ENCODE results near the gene PHC2. TPM values are rescaled to one million over a fixed set of nuclear protein-coding genes. Genes with fewer than 3 reads are reported as not detected.

The PHC2 gene
- total RNA-seq, 1 experiment from 2014 or later: 176 TPM

- BruUV-seq (replicated peaks): no TSS peak
- intact Hi-C loops (cut with micrococcal nuclease): no loop called here
- CTCF ChIA-PET: interaction anchor here (1.5 kb wide), 1 partner anchor 350 kb away, joined by 3 read pairs; no protein-coding TSS in a partner anchor
Measured at GRCh38 chr1:33477451-33477850, 46.6 kb upstream of the PHC2 start.

More at GRCh38 chr1:33477451-33477850, 46.6 kb upstream of the PHC2 start:
- RAD21 ChIA-PET (ENCODE audit: low non-redundant PET in 1 of 2, low total read pairs in 2 of 2, uncharacterized antibody in 2 of 2, unreplicated experiment in 2 of 2): no interaction called here
- Histone ChIP-seq H3K9ac (ENCODE audit: low read length) (no peak overlapping the region), H3K9me3 (ENCODE audit: control insufficient read depth in 1 of 2, insufficient read depth in 1 of 2, low read depth in 1 of 2, low read length in 2 of 2) (no peaks in the 10 kb centered on the region), H4K20me1 (ENCODE audit: insufficient read depth) (no peaks in the 10 kb centered on the region), H2AFZ (ENCODE audit: low read depth, low read length, poor library complexity, severe bottlenecking) (no peak overlapping the region), H3K4me1 (ENCODE audit: control insufficient read depth in 1 of 2, insufficient read depth in 2 of 2, low read length in 2 of 2) (peaks cover 0 to 10% of the 10 kb centered on the region in 2 experiments; a peak in 2 of 4 replicates), H3K27me3 (ENCODE audit: insufficient read depth, low read length) (no peaks in the 10 kb centered on the region), H3K4me3 (replicated peaks in 1 of 2; ENCODE audit: low read depth in 1 of 2, low read length in 2 of 2) (no peak overlapping the region), H3K9me2 (ENCODE audit: insufficient read depth) (no peaks in the 10 kb centered on the region), H3K4me2 (ENCODE audit: low read length) (no peak overlapping the region), H3K79me2 (ENCODE audit: insufficient read depth, low read length) (peaks cover 8% of the 10 kb centered on the region; the same call in 1 of the 2 replicates), H3K27ac (ENCODE audit: low read depth, low read length) (no peak overlapping the region), H3K36me3 (ENCODE audit: control insufficient read depth in 1 of 2, insufficient read depth in 2 of 2, low read length in 2 of 2) (peaks cover 0 to 3% of the 10 kb centered on the region in 2 experiments; a peak in 1 of 4 replicates)
- POLR2A ChIA-PET: no interaction called here
- ATAC-seq (no peak), DNase-seq (ENCODE audit: low read depth, low spot score) (no peak)
- TF ChIP-seq YY1 (IDR thresholded peaks at IDR 0.05; ENCODE audit: extremely low read depth, insufficient replicate concordance, low read depth, low read length) (no peak), ZBTB33 (IDR thresholded peaks at IDR 0.05; ENCODE audit: extremely low read depth, insufficient replicate concordance, low read length) (no peak), SIN3A (IDR thresholded peaks at IDR 0.05; ENCODE audit: low read depth) (no peak), SRF (IDR thresholded peaks at IDR 0.05; ENCODE audit: low read depth) (no peak), RAD21 (IDR thresholded peaks at IDR 0.05; ENCODE audit: low read depth) (no peak), POLR2AphosphoS5 (IDR thresholded peaks at IDR 0.05; ENCODE audit: low read depth, low read length) (no peak), JUND (IDR thresholded peaks at IDR 0.05) (no peak), EZH2phosphoT487 (IDR thresholded peaks at IDR 0.05; ENCODE audit: borderline replicate concordance) (no peak), TCF7L2 (IDR thresholded peaks at IDR 0.05; ENCODE audit: borderline replicate concordance, extremely low read depth, insufficient read depth, insufficient read length) (no peak), ATF3 (IDR thresholded peaks at IDR 0.05) (no peak), REST (IDR thresholded peaks at IDR 0.05; ENCODE audit: low read depth) (no peak)

Data from HCT116 (cell line).